ENCODE measurements around the gene AHNAK.
"Not testable (repeated sequence)": the region's sequence is repeated elsewhere in the genome, so short reads cannot be mapped to it uniquely, and the experiment has no call there.

AHNAK gene

DNA sequence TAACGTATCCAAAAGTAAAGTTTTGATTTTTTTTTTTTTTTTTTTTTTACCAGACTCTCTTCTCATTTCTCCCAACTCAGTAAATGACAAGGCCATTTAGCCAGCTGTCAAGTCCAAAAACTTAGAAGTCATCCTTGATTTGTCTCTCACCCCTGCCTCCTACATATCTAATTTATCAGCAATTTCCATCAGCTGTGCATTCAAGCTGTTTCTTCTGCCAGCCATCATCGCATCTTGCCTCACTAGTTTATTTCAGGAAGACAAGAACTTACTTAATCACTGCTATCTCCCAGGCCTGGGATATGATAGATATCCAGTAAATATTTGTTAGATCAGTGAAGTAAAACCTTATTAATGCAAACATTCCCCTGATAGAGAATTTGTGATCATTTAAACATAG, 80.2 kb downstream of the AHNAK start:
- FAIRE-seq (no peak), DNase-seq (ENCODE audit: low spot score) (no peak)

DNA sequence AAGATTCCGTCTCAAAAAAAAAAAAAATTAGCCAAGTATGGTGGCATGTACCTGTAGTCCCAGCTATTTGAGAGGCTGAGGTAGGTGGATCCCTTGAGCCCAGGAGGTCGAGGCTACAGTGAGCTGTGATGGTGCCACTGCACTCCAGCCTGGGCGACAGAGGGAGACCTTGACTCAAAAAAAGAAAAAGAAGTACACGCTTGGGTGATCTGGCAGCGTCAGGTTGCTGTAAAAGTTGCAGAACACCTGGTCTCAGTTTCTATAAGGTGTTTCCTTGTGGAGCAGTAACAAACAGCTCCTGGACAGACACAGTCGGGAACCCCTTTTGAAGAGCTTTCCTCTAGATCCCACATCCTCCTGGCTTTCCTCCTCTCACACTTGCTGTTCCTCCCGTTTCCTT, 82.0 kb downstream of the AHNAK start:
- DNase-seq (ENCODE audit: low spot score) (no peak), FAIRE-seq (no peak)

DNA sequence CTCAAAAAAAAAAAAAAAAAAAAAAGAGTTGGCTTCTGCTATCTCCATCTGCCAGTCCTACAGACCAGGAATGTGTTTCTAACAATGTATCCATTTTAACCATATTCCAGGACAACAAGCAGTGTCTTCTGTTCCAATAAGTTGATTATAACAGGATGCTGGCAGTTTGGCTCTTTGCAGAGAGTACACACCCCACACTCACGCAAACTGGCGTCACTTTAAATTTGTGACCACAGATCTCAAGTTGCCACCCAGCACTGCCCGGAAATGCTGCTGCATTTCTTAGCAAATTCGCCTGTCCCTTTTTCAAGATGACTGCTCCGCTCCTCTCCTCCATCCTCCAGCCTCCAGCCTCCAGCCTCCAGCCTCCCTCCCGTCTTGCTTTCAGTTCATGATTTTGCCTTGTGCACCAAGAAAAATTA, 83.5 kb downstream of the AHNAK start:
- DNase-seq (ENCODE audit: low spot score) (no peak), FAIRE-seq (no peak)

- FAIRE-seq = no peak
- DNase-seq (ENCODE audit: low spot score) = no peak
These were observed 84.1 kb downstream of the AHNAK start for GRCh38 chr11:62462508-62462892.

GRCh38 chr11:62461740-62462507, 84.7 kb downstream of the AHNAK start:
- FAIRE-seq (no peak), DNase-seq (ENCODE audit: low spot score) (peak; percentile 69)

- DNase-seq (ENCODE audit: low spot score) = no peak
These were observed 87.5 kb downstream of the AHNAK start for GRCh38 chr11:62459080-62459479.

DNA sequence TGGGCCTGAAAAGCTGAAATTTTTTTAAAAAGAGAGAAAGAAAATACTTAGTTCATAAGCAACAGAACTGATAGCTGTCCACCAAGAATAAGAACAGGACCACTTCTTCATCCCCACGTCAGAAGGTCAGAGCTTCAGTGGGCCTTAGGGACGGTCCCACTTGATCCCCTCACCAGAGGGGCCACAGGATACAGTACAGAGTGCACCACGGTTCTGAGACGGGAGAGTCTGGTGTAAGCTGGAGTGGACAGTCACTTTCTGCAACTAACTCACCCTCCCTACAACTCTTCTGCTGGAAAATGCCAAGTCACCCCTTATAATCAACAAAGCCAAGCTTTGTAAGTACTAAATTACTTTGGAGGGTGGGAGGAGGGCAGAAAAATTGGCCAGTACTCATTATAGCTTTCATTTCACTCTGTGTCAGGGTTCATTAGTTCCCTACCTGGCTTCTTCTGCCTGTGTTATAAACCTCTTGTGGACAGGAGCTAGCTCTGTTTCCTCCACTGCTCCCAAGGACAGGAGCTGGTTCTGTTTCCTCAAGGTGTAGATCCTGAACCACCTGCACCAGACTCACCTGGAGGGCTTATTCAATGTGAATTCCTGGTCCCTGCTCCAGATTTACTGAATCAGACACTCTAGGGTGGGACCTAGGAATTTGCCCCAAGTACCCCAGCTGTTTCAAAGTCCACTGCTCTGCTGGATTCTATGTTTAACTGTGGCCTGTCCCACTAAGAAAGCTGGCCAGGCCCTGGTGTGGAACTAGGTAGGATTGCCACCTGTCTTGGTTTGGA, 88.2 kb downstream of the AHNAK start:
- no peak for DNase-seq (ENCODE audit: low spot score)
- no peak for FAIRE-seq

More at GRCh38 chr11:62459080-62459479, 87.5 kb downstream of the AHNAK start:
- FAIRE-seq = no peak

- FAIRE-seq = no peak
- no peak for DNase-seq (ENCODE audit: low spot score)
These were observed 89.1 kb downstream of the AHNAK start for GRCh38 chr11:62457478-62457877.

DNA sequence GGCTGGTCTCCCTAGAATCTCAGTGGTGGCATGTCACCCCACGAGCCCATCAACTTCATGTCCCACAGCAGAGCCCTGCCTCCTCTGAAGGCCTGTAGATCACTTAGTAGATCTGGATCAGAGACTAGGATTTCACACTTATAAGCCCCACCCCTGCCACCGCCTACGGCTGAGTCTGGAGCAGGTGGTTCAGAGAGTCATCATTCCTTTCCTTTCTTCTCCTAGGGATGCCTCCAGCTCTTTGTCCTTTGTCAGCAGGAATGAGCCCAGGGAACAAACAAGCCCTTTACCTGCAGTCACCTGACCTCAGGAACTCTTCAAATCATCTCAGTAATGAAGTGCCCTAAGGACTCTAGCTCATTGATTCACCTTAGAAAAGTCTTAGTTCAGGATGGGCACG, 90.0 kb downstream of the AHNAK start:
- FAIRE-seq = no peak
- no peak for DNase-seq (ENCODE audit: low spot score)

- DNase-seq (ENCODE audit: low spot score) (no peak), FAIRE-seq (no peak)
These were observed 93.7 kb downstream of the AHNAK start for GRCh38 chr11:62452839-62453468.

DNA sequence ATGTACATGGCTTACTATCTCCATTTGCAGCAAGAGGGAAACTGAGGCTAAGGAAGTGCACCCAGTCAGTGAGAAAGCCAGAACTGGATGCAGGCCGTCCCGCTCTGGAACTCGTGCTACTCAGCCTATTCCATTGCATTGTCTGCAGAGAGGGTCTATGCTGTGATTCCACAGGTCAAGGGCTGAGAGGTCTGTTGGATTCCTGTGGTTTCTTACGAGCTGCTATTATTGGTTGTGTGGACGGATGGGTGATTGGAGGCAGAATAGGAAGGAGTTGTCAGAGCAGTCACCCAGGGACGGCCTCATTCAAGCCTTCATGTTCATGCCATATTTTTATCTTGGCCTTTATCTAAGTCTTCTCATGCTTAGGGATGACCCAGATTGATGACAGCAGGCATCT, 94.3 kb downstream of the AHNAK start:
- no peak for FAIRE-seq
- no peak for DNase-seq (ENCODE audit: low spot score)

GRCh38 chr11:62451241-62451621, 95.4 kb downstream of the AHNAK start:
- DNase-seq (ENCODE audit: low spot score) (no peak), FAIRE-seq (no peak)

- DNase-seq (ENCODE audit: low spot score) (no peak), FAIRE-seq (no peak)
These were observed 95.9 kb downstream of the AHNAK start for GRCh38 chr11:62450543-62451240.

DNA sequence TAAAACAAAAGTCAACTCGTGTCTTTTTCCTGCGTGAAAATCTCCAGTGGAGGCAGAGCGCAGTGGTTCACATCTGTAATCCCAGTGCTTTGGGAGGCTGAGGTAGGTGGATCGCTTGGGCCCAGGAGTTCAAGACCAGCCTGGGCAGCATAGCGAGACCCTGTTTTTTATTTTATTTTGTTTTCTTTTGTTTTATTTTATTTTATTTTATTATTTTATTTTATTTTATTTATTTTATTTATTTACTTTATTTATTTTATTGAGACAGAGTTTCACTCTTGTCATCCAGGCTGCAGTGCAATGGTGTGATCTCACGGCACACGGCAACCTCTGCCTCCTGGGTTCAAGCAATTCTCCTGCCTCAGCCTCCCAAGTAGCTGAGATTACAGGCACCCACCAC, 96.7 kb downstream of the AHNAK start:
- FAIRE-seq; DNase-seq (ENCODE audit: low spot score): not testable (repeated sequence)

- peak; percentile 63 for DNase-seq (ENCODE audit: low spot score)
- no peak for FAIRE-seq
These were observed 97.2 kb downstream of the AHNAK start for GRCh38 chr11:62449451-62449851.

- DNase-seq (ENCODE audit: low spot score) = no peak
- no peak for FAIRE-seq
These were observed 100.5 kb downstream of the AHNAK start for GRCh38 chr11:62446091-62446490.

DNA sequence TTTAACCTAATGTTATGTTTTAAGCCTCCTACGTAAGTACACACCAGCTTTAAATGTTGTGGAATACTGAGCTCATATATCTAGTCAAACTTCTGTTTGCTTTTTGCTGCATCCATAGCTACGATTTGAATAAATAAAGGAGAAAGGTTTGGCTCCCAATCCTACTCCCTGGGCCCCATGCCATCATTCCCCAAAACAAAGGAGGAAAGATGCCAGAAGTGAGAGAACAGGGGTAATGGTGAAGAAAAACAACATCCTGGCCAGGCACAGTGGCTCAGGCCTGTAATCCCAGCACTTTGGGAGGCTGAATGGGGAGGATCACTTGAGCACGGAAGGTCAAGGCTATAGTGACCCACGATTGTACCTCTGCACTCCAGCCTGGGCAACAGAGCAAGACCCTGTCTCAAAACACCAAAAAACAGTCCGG, 101.3 kb downstream of the AHNAK start:
- FAIRE-seq (no peak), DNase-seq (ENCODE audit: low spot score) (no peak)

DNA sequence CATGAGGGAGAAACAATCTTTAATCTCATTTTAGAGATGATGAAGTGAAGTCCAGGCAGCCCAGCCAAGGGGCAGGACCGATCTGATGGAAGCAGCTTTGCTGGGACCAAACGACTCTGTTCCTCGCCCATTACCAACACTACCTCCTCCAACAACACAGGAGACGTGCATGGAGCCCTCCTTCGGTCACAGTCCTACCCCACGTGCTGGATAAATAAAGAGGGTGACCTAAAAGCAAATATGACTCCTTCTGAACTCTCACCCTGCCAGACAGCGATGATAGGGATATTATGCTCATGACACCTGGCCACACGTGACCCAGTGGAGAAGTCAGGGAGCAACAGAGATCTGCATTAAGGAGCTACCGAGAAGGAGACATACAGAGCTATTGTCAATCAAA, 101.8 kb downstream of the AHNAK start:
- FAIRE-seq = no peak
- no peak for DNase-seq (ENCODE audit: low spot score)

DNA sequence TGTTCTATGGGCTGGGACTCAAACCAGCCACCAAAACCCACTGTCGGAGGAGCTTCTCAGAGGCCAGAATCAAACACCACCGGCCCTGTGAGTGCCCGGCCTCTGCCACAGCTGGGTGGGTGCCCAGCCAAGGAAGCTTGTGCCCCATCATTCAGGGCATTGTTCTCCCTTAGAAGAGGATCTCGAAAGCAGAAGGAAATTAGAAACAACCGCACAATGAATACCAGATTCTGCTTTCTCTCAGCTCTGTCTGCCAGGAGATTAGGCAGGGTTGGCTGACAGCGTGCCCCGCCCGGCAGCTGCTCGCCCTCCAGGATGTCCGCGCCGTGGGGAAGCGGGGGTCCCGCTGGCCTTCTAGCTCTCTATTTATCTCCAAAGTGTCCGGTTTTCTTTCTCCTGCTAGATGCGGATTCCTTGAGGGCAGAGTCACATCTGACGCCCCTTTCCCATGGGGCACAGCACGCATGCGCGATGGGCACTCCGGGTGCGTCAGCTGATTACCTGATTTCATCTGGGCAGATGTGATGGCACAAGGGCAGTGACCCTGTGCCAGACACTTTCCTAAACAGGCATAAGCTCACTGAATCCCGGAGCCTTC, 102.3 kb downstream of the AHNAK start:
- no peak for FAIRE-seq
- no peak for DNase-seq (ENCODE audit: low spot score)

- DNase-seq (ENCODE audit: low spot score) (no peak), FAIRE-seq (no peak)
These were observed 103.0 kb downstream of the AHNAK start for GRCh38 chr11:62443390-62444235.

Data from urothelium cell line (cell line).